HUES6 (cell line): ENCODE measurements around the gene ADCY1.

Experiments
- H3K27ac ChIP-seq: 2 replicates; pipeline ENCODE4 v1.7.0; 2013; ENCODE audit warnings: low read depth, mild to moderate bottlenecking, low read length, inconsistent platforms
- H3K27me3 ChIP-seq: 2 replicates; pipeline ENCODE4 v1.6.1; 2013; ENCODE audit warnings: low read length; ENCODE audit not compliant: control insufficient read depth, insufficient read depth
- H3K36me3 ChIP-seq: 2 replicates; pipeline ENCODE4 v1.6.1; 2013; ENCODE audit warnings: low read length; ENCODE audit not compliant: control insufficient read depth, insufficient read depth
- H3K4me1 ChIP-seq: 2 replicates; pipeline ENCODE4 v1.6.1; 2013; ENCODE audit warnings: low read length; ENCODE audit not compliant: control insufficient read depth, insufficient read depth
- H3K4me3 ChIP-seq: 2 replicates; pipeline ENCODE4 v1.5.1; 2013; ENCODE audit warnings: low read depth, low read length
- H3K9ac ChIP-seq: one replicate; pipeline ENCODE4 v1.6.1; 2013; ENCODE audit warnings: mild to moderate bottlenecking, low read length
- H3K9me3 ChIP-seq: 2 replicates; pipeline ENCODE4 v1.6.1; 2013; ENCODE audit warnings: low read depth, low read length; ENCODE audit not compliant: control insufficient read depth, insufficient read depth

ADCY1 gene

DNA sequence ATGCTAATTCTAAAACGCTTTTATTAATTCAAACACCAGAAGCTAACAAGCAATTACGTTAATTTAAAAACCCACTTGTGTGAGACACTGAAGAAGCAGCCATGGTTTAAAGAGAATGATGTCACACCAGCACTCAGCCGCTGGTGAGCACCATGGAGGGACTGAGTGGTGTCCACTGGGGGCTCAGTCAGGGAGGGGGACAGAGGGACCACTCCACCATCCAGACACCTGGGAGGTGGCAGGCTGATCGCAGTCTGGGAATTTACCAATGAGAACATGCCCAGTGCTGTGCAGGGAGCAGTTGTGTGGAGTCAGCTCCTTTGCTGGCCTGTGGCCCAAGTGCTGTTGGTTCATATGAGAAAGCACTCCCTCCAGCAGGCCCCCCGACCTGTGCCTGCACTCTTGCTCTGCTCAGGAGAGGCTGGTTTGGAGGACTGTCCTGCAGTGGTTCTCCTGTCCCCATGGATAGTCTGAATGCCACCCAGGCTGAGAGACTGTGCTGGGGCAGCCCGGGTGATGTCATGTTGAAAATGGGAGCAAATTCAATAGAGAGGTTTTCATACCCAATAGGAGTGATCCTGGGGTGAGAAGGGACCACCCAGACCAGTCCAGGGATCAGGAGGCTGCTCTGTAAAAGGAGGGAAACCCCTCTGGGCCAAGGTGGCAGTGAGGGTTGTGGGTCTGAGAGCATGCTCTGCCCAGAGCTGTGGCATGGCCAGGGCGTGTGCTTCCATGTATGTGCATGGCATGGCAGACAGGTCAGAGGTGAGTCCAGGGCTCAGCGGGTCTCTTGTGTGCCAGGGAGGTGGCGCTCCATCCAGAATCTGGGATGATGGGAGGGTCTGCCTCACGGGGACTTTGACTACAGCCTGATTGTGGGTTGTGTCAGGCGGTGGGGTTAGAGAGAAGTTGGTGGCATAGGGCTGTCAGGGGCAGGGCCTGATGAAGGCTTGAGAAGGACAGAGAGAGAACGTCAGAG is 12.7 kb downstream of the ADCY1 start:
- H3K4me3 ChIP-seq: no peak overlapping the region
- peaks cover 15% of the 10 kb centered on the region for H3K4me1 ChIP-seq
- no peak overlapping the region for H3K9ac ChIP-seq
- no peak overlapping the region for H3K27ac ChIP-seq
- no peaks in the 10 kb centered on the region for H3K27me3 ChIP-seq
- H3K9me3 ChIP-seq: no peaks in the 10 kb centered on the region
- H3K36me3 ChIP-seq: no peaks in the 10 kb centered on the region

DNA sequence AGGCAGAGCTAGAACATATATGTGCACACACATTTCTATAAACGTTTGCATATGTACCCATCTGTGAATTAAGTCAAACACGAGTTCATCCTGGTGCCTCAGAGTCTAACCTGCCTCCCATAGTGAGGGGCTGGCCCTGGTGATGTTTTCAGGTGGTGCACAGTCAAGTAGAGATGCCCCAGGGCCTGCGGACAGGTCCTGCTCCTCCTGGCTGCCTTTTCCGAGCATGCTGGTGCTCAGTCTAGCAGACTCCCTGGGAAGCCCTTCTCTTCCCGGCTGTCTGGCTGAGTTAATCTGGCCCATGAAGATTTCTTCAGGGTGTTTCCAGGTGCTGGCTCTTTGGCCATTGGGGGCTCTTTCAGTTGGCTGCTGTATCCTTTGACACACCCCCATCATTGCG is 14.3 kb downstream of the ADCY1 start:
- Histone ChIP-seq H3K27ac (no peak overlapping the region), H3K4me1 (no peaks in the 10 kb centered on the region), H3K27me3 (no peaks in the 10 kb centered on the region), H3K36me3 (no peaks in the 10 kb centered on the region), H3K9ac (no peak overlapping the region), H3K4me3 (no peak overlapping the region), H3K9me3 (no peaks in the 10 kb centered on the region)

DNA sequence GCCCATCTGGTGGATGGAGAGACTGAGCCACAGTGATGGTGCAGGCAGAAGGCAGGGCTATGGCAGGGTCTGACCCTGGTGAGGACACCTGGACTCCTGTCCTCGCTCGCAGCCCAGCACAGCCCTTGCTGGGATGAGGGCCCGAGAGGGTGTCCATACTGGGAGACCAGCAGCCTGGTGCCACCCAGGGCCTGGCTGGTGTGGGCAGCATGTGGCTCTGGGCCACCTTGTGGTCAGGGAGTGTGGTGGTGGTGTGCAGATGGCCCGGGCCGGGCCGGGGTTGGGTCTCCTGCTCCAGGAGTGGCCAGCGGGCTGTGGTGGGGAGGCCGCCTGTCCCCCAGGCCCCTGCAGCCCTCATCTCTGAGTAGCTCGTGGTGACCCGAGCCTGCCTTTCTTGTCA is 14.9 kb downstream of the ADCY1 start:
- no peaks in the 10 kb centered on the region for H3K27me3 ChIP-seq

GRCh38 chr7:45589915-45590678 is 15.9 kb downstream of the ADCY1 start:
- Histone ChIP-seq H3K9ac (no peak overlapping the region), H3K36me3 (no peaks in the 10 kb centered on the region), H3K27me3 (no peaks in the 10 kb centered on the region), H3K4me3 (no peak overlapping the region), H3K27ac (no peak overlapping the region), H3K9me3 (no peaks in the 10 kb centered on the region), H3K4me1 (no peaks in the 10 kb centered on the region)

More for the DNA sequence above, 14.9 kb downstream of the ADCY1 start:
- H3K36me3 ChIP-seq: no peaks in the 10 kb centered on the region
- H3K4me3 ChIP-seq: no peak overlapping the region
- H3K9me3 ChIP-seq: no peaks in the 10 kb centered on the region
- H3K4me1 ChIP-seq: no peaks in the 10 kb centered on the region
- H3K27ac ChIP-seq: no peak overlapping the region
- H3K9ac ChIP-seq: no peak overlapping the region

- Histone ChIP-seq H3K36me3 (no peaks in the 10 kb centered on the region), H3K4me3 (no peak overlapping the region), H3K4me1 (no peaks in the 10 kb centered on the region), H3K27ac (no peak overlapping the region), H3K9ac (no peak overlapping the region), H3K9me3 (no peaks in the 10 kb centered on the region), H3K27me3 (no peaks in the 10 kb centered on the region)
Measured at GRCh38 chr7:45590679-45591057, 16.5 kb downstream of the ADCY1 start.

- Histone ChIP-seq H3K9me3 (no peaks in the 10 kb centered on the region), H3K36me3 (no peaks in the 10 kb centered on the region), H3K4me1 (no peaks in the 10 kb centered on the region), H3K9ac (no peak overlapping the region), H3K27me3 (no peaks in the 10 kb centered on the region), H3K27ac (no peak overlapping the region), H3K4me3 (no peak overlapping the region)
Measured at GRCh38 chr7:45591101-45591906, 17.1 kb downstream of the ADCY1 start.

DNA sequence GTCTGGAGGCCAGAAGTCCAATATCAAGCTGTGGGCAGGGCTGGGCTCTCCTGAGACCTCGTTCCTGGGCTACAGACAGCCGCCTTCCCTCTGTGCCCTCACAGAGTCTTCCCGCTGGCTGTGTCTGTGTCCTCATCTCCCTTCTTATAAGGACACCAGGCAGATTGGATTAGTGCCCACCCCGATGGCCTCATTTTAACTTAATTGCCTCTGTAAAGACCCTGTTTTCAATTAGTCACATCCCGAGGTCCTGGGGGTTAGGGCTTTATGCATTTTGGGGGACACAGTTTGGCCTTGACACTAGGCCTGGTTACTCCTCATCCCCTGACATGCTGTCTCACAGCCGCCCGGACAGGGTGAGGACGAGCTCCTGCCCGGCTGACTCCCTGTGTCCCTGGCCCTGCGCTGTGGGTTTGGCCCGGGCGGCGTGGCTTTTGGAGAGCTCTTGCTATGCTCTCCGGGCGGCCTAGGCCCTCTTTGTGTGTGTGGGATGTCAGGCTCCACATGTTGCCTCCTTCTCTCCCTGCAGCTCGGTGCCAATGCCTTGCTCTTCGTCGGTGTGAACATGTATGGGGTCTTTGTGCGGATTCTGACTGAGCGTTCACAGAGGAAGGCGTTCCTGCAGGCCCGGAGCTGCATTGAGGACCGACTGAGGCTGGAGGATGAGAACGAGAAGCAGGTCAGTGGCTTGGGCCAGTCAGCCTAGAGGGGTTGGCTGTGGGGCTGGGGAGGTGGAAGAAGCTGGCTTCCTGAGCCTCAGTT is 18.2 kb downstream of the ADCY1 start:
- no peak overlapping the region for H3K27ac ChIP-seq
- H3K4me3 ChIP-seq: no peak overlapping the region
- no peaks in the 10 kb centered on the region for H3K4me1 ChIP-seq
- no peaks in the 10 kb centered on the region for H3K9me3 ChIP-seq
- H3K9ac ChIP-seq: no peak overlapping the region
- no peaks in the 10 kb centered on the region for H3K27me3 ChIP-seq
- H3K36me3 ChIP-seq: no peaks in the 10 kb centered on the region

DNA sequence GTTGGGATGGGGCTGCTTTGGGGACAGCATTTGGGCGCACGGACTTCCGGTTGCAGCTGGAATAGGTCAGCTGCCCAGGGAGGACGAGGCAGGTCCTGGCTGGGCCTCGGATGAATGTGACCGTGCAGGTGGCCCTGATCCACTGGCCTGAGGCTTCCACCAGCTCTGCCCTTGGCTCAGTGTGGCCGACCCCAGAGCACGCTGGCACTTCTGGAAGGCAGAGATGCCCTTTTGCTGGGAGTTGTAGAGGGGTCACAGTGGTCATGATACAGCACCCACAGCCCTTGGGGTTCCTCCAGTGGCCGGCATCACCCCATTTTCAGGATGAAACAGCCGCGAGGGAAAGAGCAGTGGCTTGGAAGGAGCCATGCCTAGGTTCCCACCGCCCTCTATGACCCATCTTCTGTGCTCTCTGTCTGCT is 19.0 kb downstream of the ADCY1 start:
- Histone ChIP-seq H3K9ac (no peak overlapping the region), H3K4me1 (no peaks in the 10 kb centered on the region), H3K36me3 (no peaks in the 10 kb centered on the region), H3K27me3 (no peaks in the 10 kb centered on the region), H3K9me3 (no peaks in the 10 kb centered on the region), H3K4me3 (no peak overlapping the region), H3K27ac (no peak overlapping the region)

- H3K9ac ChIP-seq: no peak overlapping the region
- H3K4me3 ChIP-seq: no peak overlapping the region
- no peaks in the 10 kb centered on the region for H3K27me3 ChIP-seq
- no peaks in the 10 kb centered on the region for H3K9me3 ChIP-seq
- H3K27ac ChIP-seq: no peak overlapping the region
- H3K36me3 ChIP-seq: no peaks in the 10 kb centered on the region
- H3K4me1 ChIP-seq: no peaks in the 10 kb centered on the region
Measured at GRCh38 chr7:45593877-45594276, 19.7 kb downstream of the ADCY1 start.

- no peaks in the 10 kb centered on the region for H3K36me3 ChIP-seq
- no peaks in the 10 kb centered on the region for H3K9me3 ChIP-seq
- no peak overlapping the region for H3K27ac ChIP-seq
- no peak overlapping the region for H3K4me3 ChIP-seq
- no peaks in the 10 kb centered on the region for H3K27me3 ChIP-seq
- no peaks in the 10 kb centered on the region for H3K4me1 ChIP-seq
- no peak overlapping the region for H3K9ac ChIP-seq
Measured at GRCh38 chr7:45594745-45595535, 20.8 kb downstream of the ADCY1 start.
